HCT116 (cell line): Measurements from ENCODE around the gene VPS11.

ENCODE experiments used
- CEBPB ChIP-seq: IDR thresholded peaks from 2 replicates; pipeline ENCODE4 v1.6.1; 2012; ENCODE audit warnings: low read depth
- CTCF ChIP-seq, 3 experiments: fragments of 200-600 bp in 1 of 3; sonication (generic) in 1 of 3; IDR thresholded peaks in 2 of 3; conservative IDR thresholded peaks in 1 of 3; 2 replicates each; pipeline ENCODE4 v1.5.1; 2012 to 2017; ENCODE audit warnings: low read depth in 2 of 3, low read length in 2 of 3, antibody characterized with exemption in 1 of 3, borderline replicate concordance in 1 of 3, control low read depth in 1 of 3, mild to moderate bottlenecking in 1 of 3, mixed read lengths in 1 of 3, mixed run types in 1 of 3, moderate library complexity in 1 of 3; ENCODE audit not compliant: insufficient read depth in 1 of 3
- MAX ChIP-seq: IDR thresholded peaks from 2 replicates; pipeline ENCODE4 v1.6.1; 2012
- POLR2A ChIP-seq: IDR thresholded peaks from 2 replicates; pipeline ENCODE4 v1.7.0; 2011; ENCODE audit warnings: borderline replicate concordance; ENCODE audit not compliant: insufficient read depth, insufficient read length; ENCODE audit errors: extremely low read depth
- POLR2AphosphoS5 ChIP-seq: IDR thresholded peaks from 2 replicates; pipeline ENCODE4 v1.6.1; 2011; ENCODE audit warnings: mild to moderate bottlenecking, low read depth, low read length, moderate library complexity
- SRF ChIP-seq: IDR thresholded peaks from 2 replicates; pipeline ENCODE4 v1.6.1; 2012; ENCODE audit warnings: low read depth
- YY1 ChIP-seq: IDR thresholded peaks from 2 replicates; pipeline ENCODE4 v1.6.1; 2011; ENCODE audit warnings: low read length, low read depth, moderate library complexity, mild to moderate bottlenecking; ENCODE audit not compliant: insufficient replicate concordance; ENCODE audit errors: extremely low read depth
- ZNF274 ChIP-seq: fragments of 200-500 bp; sonication (Bioruptor generic); IDR thresholded peaks from 2 replicates; pipeline ENCODE4 v1.6.1; 2014; ENCODE audit warnings: mild to moderate bottlenecking, low read depth, low read length, inconsistent platforms

GRCh38 chr11:119052163-119052814 lies 15.3 kb upstream of the VPS11 start:
- no peak for TF ChIP-seq CTCF (IDR thresholded peaks at IDR 0.05 in 2 of 3, conservative IDR thresholded peaks at IDR 0.05 in 1 of 3; ENCODE audit: borderline replicate concordance in 1 of 3, insufficient read depth in 1 of 3, low read depth in 2 of 3, low read length in 2 of 3)
- TF ChIP-seq SRF: no peak
- TF ChIP-seq POLR2A: no peak
- TF ChIP-seq CEBPB: no peak
- TF ChIP-seq YY1: no peak
- no peak for TF ChIP-seq POLR2AphosphoS5
- TF ChIP-seq MAX: no peak
- no peak for TF ChIP-seq ZNF274
